Right lobe of liver (tissue), 6 donors: ENCODE data around the gene IDI1. TPM values are rescaled to one million over a fixed set of nuclear protein-coding genes. Genes with fewer than 3 reads are reported as not detected.

Source experiments
- ATAC-seq, 4 donors: fragments of 200-7000 bp; cut with Tn5 transposase; one replicate each; pipeline ENCODE4 v1.9.1; 2020; ENCODE audit warnings: mild to moderate bottlenecking in 4 of 4, moderate library complexity in 4 of 4
- DNase-seq, 3 donors: peaks; one replicate each; pipeline ENCODE4 v3.0.0-alpha.2; 2020
- H3K27ac ChIP-seq, 3 donors: fragments of 200-600 bp; one replicate each; pipeline ENCODE4 v1.8.0; 2022
- H3K27me3 ChIP-seq, 2 donors: fragments of 200-600 bp; one replicate each; pipeline ENCODE4 v1.8.0; 2022
- H3K36me3 ChIP-seq, 4 donors: fragments of 200-600 bp; sonication (generic) in 1 of 4; one replicate each; pipeline versions ENCODE4 v1.5.1 to v1.8.0; 2017 to 2022; ENCODE audit warnings: control low read depth in 1 of 4
- H3K4me1 ChIP-seq, 4 donors: fragments of 200-600 bp; sonication (generic) in 1 of 4; one replicate each; pipeline versions ENCODE4 v1.5.1 to v1.8.0; 2017 to 2022; ENCODE audit warnings: control low read depth in 1 of 4
- H3K4me3 ChIP-seq, 3 donors: fragments of 200-600 bp; one replicate each; pipeline ENCODE4 v1.8.0; 2022
- H3K9me3 ChIP-seq, 4 donors: fragments of 200-600 bp; sonication (generic) in 1 of 4; one replicate each; pipeline versions ENCODE4 v1.5.1 to v1.8.0; 2017 to 2022; ENCODE audit warnings: control low read depth in 1 of 4
- CTCF ChIP-seq, 4 donors: fragments of 200-600 bp in 3 of 4; fragments of 450-650 bp in 1 of 4; IDR thresholded peaks; one replicate each; pipeline versions ENCODE4 v1.5.1 to v1.8.0; 2016 to 2022; ENCODE audit warnings: antibody characterized with exemption in 4 of 4, mild to moderate bottlenecking in 2 of 4
- POLR2A ChIP-seq: fragments of 450-650 bp; IDR thresholded peaks from one replicate; pipeline ENCODE4 v1.6.1; 2017; ENCODE audit warnings: antibody characterized with exemption, mild to moderate bottlenecking
- WGBS: methylation state at CpG from one replicate; pipeline ENCODE4 v1.1.6; 2018; ENCODE audit warnings: low coverage, low lambda C conversion rate; ENCODE audit not compliant: insufficient coverage; ENCODE audit errors: missing lambda C conversion rate; 5-methylcytosine and 5-hydroxymethylcytosine counted together
- intact Hi-C, 2 donors: fragments of 100-400 bp; cut with DNase I; formaldehyde crosslinking; loops; one replicate each; pipeline versions ENCODE4 v1.11.2 to v1.14.1; 2022
- total RNA-seq, 6 experiments: library from RNA; depleted of rRNA in 2 of 6; stranded (reverse); fragments of >200 nt in 2 of 6; fragmentation: NEBNext Ultra II Directional in 3 of 6; extraction: Animal tissue kit (Norgen Biotek cat#: 25700) in 3 of 6; gene quantifications; one replicate each; pipeline versions ENCODE4 v1.1.0 to v1.2.4, GENCODE V29; 2016 to 2023
- donor health status: DM: no; HTN: yes; CAD: no.
- donor health status: DM: no; HTN: no; CAD: no.
- donor health status: DM: no; HTN: no; CAD: no.
- donor health status: DM: no; HTN: yes; CAD: no.
- donor health status: DM: no; HTN: yes; CAD: no.

IDI1 gene
- total RNA-seq, 6 experiments from 2014 or later, result 14.7 to 79.7 (median 28.4) TPM

- Histone ChIP-seq H3K4me1 (no peaks in the 10 kb centered on the region), H3K9me3 (no peaks in the 10 kb centered on the region), H3K27ac (no peak overlapping the region), H3K4me3 (no peak overlapping the region), H3K27me3 (no peaks in the 10 kb centered on the region), H3K36me3 (peaks cover 0 to 59% (median 27%) of the 10 kb centered on the region in 4 donors)
- TF ChIP-seq CTCF (IDR thresholded peaks at IDR 0.05) (no peak), POLR2A (no peak)
- DNase-seq (peak in 1 of 3 donors; percentile 24), ATAC-seq (no peak)
- intact Hi-C loops, result no loop called here
- WGBS, result 97% methylated on average over 15 of the region's 15 CpGs
Measured at GRCh38 chr10:1094112-1095057, 45.5 kb upstream of the IDI1 start.

- Histone ChIP-seq H3K4me1 (no peaks in the 10 kb centered on the region), H3K27me3 (no peaks in the 10 kb centered on the region), H3K36me3 (peaks cover 0 to 59% (median 27%) of the 10 kb centered on the region in 4 donors), H3K27ac (no peak overlapping the region), H3K4me3 (no peak overlapping the region), H3K9me3 (no peaks in the 10 kb centered on the region)
- DNase-seq, result no peak
- intact Hi-C loops, result no loop called here
- TF ChIP-seq POLR2A, result no peak
- TF ChIP-seq CTCF (IDR thresholded peaks at IDR 0.05), result no peak
- no peak for ATAC-seq
- 95% methylated on average over 9 of the region's 9 CpGs for WGBS
Measured at GRCh38 chr10:1093696-1094095, 44.8 kb upstream of the IDI1 start.

- Histone ChIP-seq H3K9me3 (no peaks in the 10 kb centered on the region), H3K36me3 (peaks cover 0 to 66% (median 32%) of the 10 kb centered on the region in 4 donors), H3K4me3 (no peak overlapping the region), H3K27me3 (no peaks in the 10 kb centered on the region), H3K27ac (no peak overlapping the region), H3K4me1 (no peaks in the 10 kb centered on the region)
- no peak for TF ChIP-seq POLR2A
- TF ChIP-seq CTCF (IDR thresholded peaks at IDR 0.05), result no peak
- peak in 1 of 3 donors; percentile 25 for DNase-seq
- ATAC-seq, result no peak
- intact Hi-C loops, result no loop called here
- WGBS, result 95% methylated on average over 7 of the region's 14 CpGs
Measured at GRCh38 chr10:1090696-1091095, 41.8 kb upstream of the IDI1 start.

GRCh38 chr10:1089017-1089689, 40.2 kb upstream of the IDI1 start:
- ATAC-seq (peak; percentile 21 to 56 (median 32)), DNase-seq (peak in 1 of 3 donors; percentile 30)
- Histone ChIP-seq H3K4me1 (no peaks in the 10 kb centered on the region), H3K27me3 (no peaks in the 10 kb centered on the region), H3K9me3 (no peaks in the 10 kb centered on the region), H3K4me3 (no peak overlapping the region), H3K27ac (no peak overlapping the region), H3K36me3 (peaks cover 0 to 73% (median 32%) of the 10 kb centered on the region in 4 donors)
- TF ChIP-seq CTCF (IDR thresholded peaks at IDR 0.05), result no peak
- TF ChIP-seq POLR2A, result no peak
- WGBS, result 68% methylated on average over 9 of the region's 19 CpGs
- intact Hi-C loops, result no loop called here
